GM06990 (cell line): ENCODE data around the gene UBASH3A.
A peak's percentile ranks its signal among the peaks of the same experiment; 100 is the strongest.

Experiments used
- DNase-seq: peaks from one replicate; pipeline ENCODE4 v3.0.0-alpha.2; 2011; ENCODE audit not compliant: insufficient read length; ENCODE audit errors: extremely low read depth
- H3K27me3 ChIP-seq: replicated peaks from 2 replicates; pipeline ENCODE4 v1.6.0; 2011; ENCODE audit warnings: low read length; ENCODE audit not compliant: control insufficient read depth, insufficient read depth
- H3K36me3 ChIP-seq: 2 replicates; pipeline ENCODE4 v1.5.1; 2011; ENCODE audit warnings: low read length; ENCODE audit not compliant: control insufficient read depth, insufficient read depth
- H3K4me3 ChIP-seq: replicated peaks from 2 replicates; pipeline ENCODE4 v1.5.1; 2011; ENCODE audit warnings: low read depth, mild to moderate bottlenecking, control low read depth, low read length
- CTCF ChIP-seq: IDR thresholded peaks from 2 replicates; pipeline ENCODE4 v1.5.1; 2011; ENCODE audit warnings: low read length, control low read depth, mild to moderate bottlenecking, inconsistent platforms; ENCODE audit not compliant: insufficient read depth, poor library complexity, severe bottlenecking

UBASH3A gene

GRCh38 chr21:42495765-42496119 lies 92.0 kb downstream of the UBASH3A start:
- no peaks in the 10 kb centered on the region for H3K27me3 ChIP-seq
- DNase-seq, result no peak
- H3K36me3 ChIP-seq, result no peaks in the 10 kb centered on the region
- peak overlapping the region; percentile 55 for H3K4me3 ChIP-seq
- no peak for TF ChIP-seq CTCF

GRCh38 chr21:42496120-42496838 lies 92.6 kb downstream of the UBASH3A start, which contains the start of gene RSPH1:
RSPH1 (minus strand) TSS chr21:42496224; CDS start chr21:42496186, 38 bp downstream.
- peak within 1 kb of the TSS; percentile 77 for H3K4me3 ChIP-seq
- TF ChIP-seq CTCF, result no peak
- H3K27me3 ChIP-seq, result no peaks in the 10 kb centered on the region
- H3K36me3 ChIP-seq, result no peaks in the 10 kb centered on the region
- peak; percentile 99 for DNase-seq

DNA sequence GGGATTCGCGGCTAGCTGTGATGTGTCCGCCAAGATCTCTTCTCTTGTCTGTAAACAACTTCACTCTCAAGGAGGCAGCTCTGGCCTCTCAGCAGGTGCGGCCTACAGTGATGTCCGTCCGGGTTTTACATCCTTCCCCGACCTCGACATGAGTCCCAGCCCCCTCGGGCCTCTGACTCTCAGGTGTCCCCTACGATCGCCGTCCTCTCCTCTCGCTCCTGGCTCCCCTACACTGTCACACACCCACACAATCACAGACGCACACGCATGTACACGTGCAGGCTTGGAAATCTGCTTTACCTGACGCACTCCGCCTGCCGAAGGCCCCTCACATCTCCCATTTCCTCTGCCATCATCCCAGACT lies 93.1 kb downstream of the UBASH3A start:
- DNase-seq, result no peak
- peak overlapping the region; percentile 77 for H3K4me3 ChIP-seq
- H3K36me3 ChIP-seq, result no peaks in the 10 kb centered on the region
- TF ChIP-seq CTCF, result no peak
- H3K27me3 ChIP-seq, result no peaks in the 10 kb centered on the region
